B cell (primary cell): ENCODE measurements around the gene IFNA6. TPM values are rescaled to one million over a fixed set of nuclear protein-coding genes. Genes with fewer than 3 reads are reported as not detected.

Source experiments
- ATAC-seq: fragments of 200-7000 bp; cut with Tn5 transposase; one replicate; pipeline ENCODE4 v1.10.0; 2021; ENCODE audit warnings: low read depth, mild to moderate bottlenecking, moderate number of reproducible peaks, moderate library complexity
- CTCF ChIA-PET: fragments of 350-600 bp; sonication (Branson Sonifier 250); formaldehyde crosslinking; loops from one replicate; lab custom pipeline; 2021; ENCODE audit warnings: antibody characterized with exemption, inconsistent platforms; lab: Charles Lee
- POLR2A ChIA-PET: fragments of 350-600 bp; sonication (Branson Sonifier 250); formaldehyde crosslinking; loops from one replicate; lab custom pipeline; 2021; ENCODE audit warnings: antibody characterized with exemption; lab: Charles Lee
- DNase-seq: peaks from one replicate; pipeline ENCODE4 v3.0.0; 2013
- H2AFZ ChIP-seq: 2 replicates; pipeline ENCODE4 v1.6.1; 2012; ENCODE audit warnings: mild to moderate bottlenecking, low read depth, low read length; ENCODE audit not compliant: insufficient read depth, poor library complexity, severe bottlenecking
- H3K27ac ChIP-seq, 2 donors: 1 replicate in 1 of 2; 2 replicates in 1 of 2; pipeline ENCODE4 v1.5.1; 2012 to 2013; ENCODE audit warnings: low read length in 2 of 2, mild to moderate bottlenecking in 2 of 2, moderate library complexity in 1 of 2
- H3K27me3 ChIP-seq, 4 experiments: fragments of 200-600 bp in 1 of 4; sonication (generic) in 1 of 4; replicated peaks in 1 of 4; 1 replicate in 2 of 4; 2 replicates in 2 of 4; pipeline versions ENCODE4 v1.6.1 to v1.7.0; 2013 to 2016; ENCODE audit warnings: low read length in 3 of 4, mild to moderate bottlenecking in 2 of 4, mixed read lengths in 1 of 4, moderate library complexity in 1 of 4; ENCODE audit not compliant: insufficient read depth in 4 of 4, control insufficient read depth in 3 of 4; ENCODE audit errors: control extremely low read depth in 1 of 4
- H3K36me3 ChIP-seq, 2 experiments: replicated peaks in 1 of 2; 1 replicate in 1 of 2; 2 replicates in 1 of 2; pipeline versions ENCODE4 v1.6.1 to v1.7.1; 2013; ENCODE audit warnings: low read length in 1 of 2; ENCODE audit not compliant: insufficient read depth in 2 of 2, control insufficient read depth in 1 of 2; ENCODE audit errors: control extremely low read depth in 1 of 2, extremely low read depth in 1 of 2
- H3K4me1 ChIP-seq, 2 donors: fragments of 200-600 bp in 1 of 2; sonication (generic) in 1 of 2; 1 replicate in 1 of 2; 2 replicates in 1 of 2; pipeline versions ENCODE4 v1.5.1 to v1.6.1; 2013 to 2017; ENCODE audit warnings: low read length in 2 of 2; ENCODE audit not compliant: control insufficient read depth in 2 of 2, insufficient read depth in 2 of 2
- H3K4me2 ChIP-seq: replicated peaks from 2 replicates; pipeline ENCODE3; 2012; ENCODE audit warnings: mild to moderate bottlenecking, low read depth, low read length; ENCODE audit not compliant: poor library complexity, severe bottlenecking
- H3K4me3 ChIP-seq, 5 experiments: fragments of 200-600 bp in 1 of 5; sonication (generic) in 1 of 5; 1 replicate in 3 of 5; 2 replicates in 2 of 5; pipeline versions ENCODE4 v1.5.1 to v1.7.0; 2011 to 2016; ENCODE audit warnings: low read length in 4 of 5, mild to moderate bottlenecking in 4 of 5, low read depth in 2 of 5, control low read depth in 1 of 5, moderate library complexity in 1 of 5; ENCODE audit not compliant: insufficient read depth in 1 of 5; ENCODE audit errors: control extremely low read depth in 1 of 5, extremely low read depth in 1 of 5
- H3K79me2 ChIP-seq: fragments of 200-600 bp; sonication (generic); one replicate; pipeline ENCODE4 v1.6.0; 2016; ENCODE audit warnings: low read length; ENCODE audit not compliant: control insufficient read depth, insufficient read depth
- H3K9ac ChIP-seq: fragments of 200-600 bp; sonication (generic); 2 replicates; pipeline ENCODE4 v1.6.1; 2017; ENCODE audit warnings: mild to moderate bottlenecking, low read length, moderate library complexity
- H3K9me3 ChIP-seq, 3 donors: one replicate each; pipeline versions ENCODE4 v1.6.1 to v1.7.1; 2013; ENCODE audit warnings: low read length in 2 of 3; ENCODE audit not compliant: control insufficient read depth in 2 of 3, insufficient read depth in 1 of 3; ENCODE audit errors: control extremely low read depth in 1 of 3
- H4K20me1 ChIP-seq: 2 replicates; pipeline ENCODE4 v1.6.0; 2012; ENCODE audit warnings: mild to moderate bottlenecking, low read length; ENCODE audit not compliant: insufficient read depth, control insufficient read depth, poor library complexity, severe bottlenecking
- H3K27ac Mint-ChIP-seq: one replicate; pipeline ENCODE4 v1.8.0; 2021; ENCODE audit warnings: mixed read lengths
- H3K27me3 Mint-ChIP-seq: one replicate; pipeline ENCODE4 v1.8.0; 2021; ENCODE audit warnings: mixed read lengths
- H3K4me1 Mint-ChIP-seq: one replicate; pipeline ENCODE4 v1.8.0; 2021; ENCODE audit warnings: mixed read lengths
- H3K4me3 Mint-ChIP-seq: one replicate; pipeline ENCODE4 v1.8.0; 2021; ENCODE audit warnings: mixed read lengths
- H3K9me3 Mint-ChIP-seq: one replicate; pipeline ENCODE4 v1.8.0; 2022; ENCODE audit warnings: mixed read lengths; ENCODE audit not compliant: insufficient read depth
- CTCF ChIP-seq: fragments of 200-600 bp; IDR thresholded peaks from one replicate; pipeline ENCODE4 v1.8.0; 2022; ENCODE audit warnings: antibody characterized with exemption, mild to moderate bottlenecking
- EZH2 ChIP-seq: IDR thresholded peaks from 2 replicates; pipeline ENCODE4 v1.6.1; 2012; ENCODE audit warnings: borderline replicate concordance, low read depth, mild to moderate bottlenecking, moderate library complexity, low read length; ENCODE audit not compliant: insufficient read depth, poor library complexity, severe bottlenecking
- WGBS: methylation state at CpG from one replicate; pipeline ENCODE4 v1.1.5; 2013; ENCODE audit warnings: missing lambda C conversion rate; ENCODE audit not compliant: insufficient coverage; 5-methylcytosine and 5-hydroxymethylcytosine counted together
- intact Hi-C: fragments of 100-400 bp; cut with micrococcal nuclease; formaldehyde crosslinking; loops from one replicate; pipeline ENCODE4 v1.10.0; 2022
- polyA plus RNA-seq: library from polyadenylated mRNA; depleted of rRNA; stranded (reverse); fragments of >200 nt; gene quantifications from 2 replicates; pipeline ENCODE4 v1.2.3, GENCODE V29; 2012
- total RNA-seq, 2 donors: library from RNA; stranded (reverse); fragments of 120-200 nt in 1 of 2; gene quantifications; 1 replicate in 1 of 2; 2 replicates in 1 of 2; pipeline versions ENCODE4 v1.2.3 to v1.2.4, GENCODE V29; 2013 to 2022

The IFNA6 gene
- total and polyA plus RNA-seq, 2 donors (not counting 1 experiment from before 2014, with no cell fraction given), result not detected

- Mint-ChIP-seq H3K27me3 (peaks cover 9% of the 10 kb centered on the region), H3K4me1 (peaks cover 4% of the 10 kb centered on the region), H3K9me3 (no peaks in the 10 kb centered on the region), H3K27ac (no peak overlapping the region), H3K4me3 (no peak overlapping the region)
- peak; percentile 64 for ATAC-seq
- Histone ChIP-seq H3K9me3 (no peaks in the 10 kb centered on the region), H3K4me2 (no peak overlapping the region), H3K36me3 (peaks cover 0 to 7% of the 10 kb centered on the region in 2 experiments), H3K9ac (no peak overlapping the region), H4K20me1 (no peaks in the 10 kb centered on the region), H3K27me3 (no peaks in the 10 kb centered on the region), H2AFZ (no peak overlapping the region), H3K4me3 (no peak overlapping the region), H3K4me1 (no peaks in the 10 kb centered on the region), H3K79me2 (no peaks in the 10 kb centered on the region), H3K27ac (no peak overlapping the region)
- TF ChIP-seq CTCF, result peak; percentile 83
- no peak for TF ChIP-seq EZH2
- 83% methylated on average over 1 of the region's 7 CpGs for WGBS
- ChIA-PET POLR2A (no interaction called here), CTCF (interaction anchor here (0.6 to 10.2 kb wide), 21 partner anchors 8 to 921 kb away, joined by 3 to 92 read pairs (median 4); no protein-coding TSS in a partner anchor)
- intact Hi-C loops, result loop anchor here (1.0 to 2.0 kb wide), 2 partner anchors 137 to 471 kb away; no protein-coding TSS in a partner anchor
- peak; percentile 48 for DNase-seq
Measured at GRCh38 chr9:21317956-21318923, 32.4 kb downstream of the IFNA6 start.

- H3K4me1 Mint-ChIP-seq, result no peaks in the 10 kb centered on the region
- no peaks in the 10 kb centered on the region for H3K79me2 ChIP-seq
- intact Hi-C loops, result no loop called here
- peaks cover 9% of the 10 kb centered on the region for H3K27me3 Mint-ChIP-seq
- H3K9me3 ChIP-seq, result no peaks in the 10 kb centered on the region
- H3K36me3 ChIP-seq, result no peaks in the 10 kb centered on the region
- ChIA-PET CTCF (interaction anchor here (0.7 to 10.2 kb wide), 5 partner anchors 10 to 430 kb away, joined by 3 to 92 read pairs (median 7); no protein-coding TSS in a partner anchor), POLR2A (no interaction called here)
- H3K9me3 Mint-ChIP-seq, result no peaks in the 10 kb centered on the region
- H3K27ac ChIP-seq, result no peak overlapping the region
- H3K27me3 ChIP-seq, result peaks cover 0 to 2% (median 0%) of the 10 kb centered on the region in 4 experiments
- H3K4me3 Mint-ChIP-seq, result no peak overlapping the region
- WGBS, result 40% methylated on average over 1 of the region's 3 CpGs
- DNase-seq, result no peak
- no peak for ATAC-seq
- H3K4me1 ChIP-seq, result no peaks in the 10 kb centered on the region
- H3K9ac ChIP-seq, result no peak overlapping the region
- H3K27ac Mint-ChIP-seq, result no peak overlapping the region
- no peak for TF ChIP-seq CTCF
- TF ChIP-seq EZH2, result no peak
- H3K4me3 ChIP-seq, result no peak overlapping the region
- H2AFZ ChIP-seq, result no peak overlapping the region
- no peak overlapping the region for H3K4me2 ChIP-seq
- H4K20me1 ChIP-seq, result no peaks in the 10 kb centered on the region
Measured at GRCh38 chr9:21316860-21317259, 33.8 kb downstream of the IFNA6 start.
